SH-SY5Y (cell line): Measurements from ENCODE around the gene LCTL.

Experiments
- GATA2 ChIP-seq: IDR thresholded peaks from 2 replicates; pipeline ENCODE4 v1.6.1; 2011; ENCODE audit warnings: mild to moderate bottlenecking, low read depth, low read length
- GATA3 ChIP-seq: IDR thresholded peaks from 2 replicates; pipeline ENCODE4 v1.6.1; 2011; ENCODE audit warnings: low read depth, mild to moderate bottlenecking, low read length, moderate library complexity

The LCTL gene, protein sequence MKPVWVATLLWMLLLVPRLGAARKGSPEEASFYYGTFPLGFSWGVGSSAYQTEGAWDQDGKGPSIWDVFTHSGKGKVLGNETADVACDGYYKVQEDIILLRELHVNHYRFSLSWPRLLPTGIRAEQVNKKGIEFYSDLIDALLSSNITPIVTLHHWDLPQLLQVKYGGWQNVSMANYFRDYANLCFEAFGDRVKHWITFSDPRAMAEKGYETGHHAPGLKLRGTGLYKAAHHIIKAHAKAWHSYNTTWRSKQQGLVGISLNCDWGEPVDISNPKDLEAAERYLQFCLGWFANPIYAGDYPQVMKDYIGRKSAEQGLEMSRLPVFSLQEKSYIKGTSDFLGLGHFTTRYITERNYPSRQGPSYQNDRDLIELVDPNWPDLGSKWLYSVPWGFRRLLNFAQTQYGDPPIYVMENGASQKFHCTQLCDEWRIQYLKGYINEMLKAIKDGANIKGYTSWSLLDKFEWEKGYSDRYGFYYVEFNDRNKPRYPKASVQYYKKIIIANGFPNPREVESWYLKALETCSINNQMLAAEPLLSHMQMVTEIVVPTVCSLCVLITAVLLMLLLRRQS

DNA sequence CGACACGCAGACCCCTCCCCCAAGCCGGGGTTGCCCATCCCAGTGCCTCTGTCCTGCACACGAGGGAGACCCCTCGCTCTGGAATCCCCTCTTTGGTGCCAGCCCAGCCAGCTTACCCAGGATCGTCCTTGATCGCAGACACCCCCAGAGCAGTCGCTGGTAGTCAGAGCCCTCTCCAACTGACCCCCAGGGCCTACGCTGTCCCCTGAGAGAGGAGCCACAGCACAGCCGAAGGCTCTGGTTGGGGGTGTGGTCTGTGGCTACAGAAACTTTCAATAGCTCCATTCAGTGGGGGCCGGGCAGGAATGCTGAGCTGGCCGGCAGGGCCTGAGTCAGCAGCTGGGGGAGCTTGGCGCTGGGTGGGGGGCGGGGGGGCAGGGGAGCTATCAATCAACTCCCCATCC is at the start of gene LCTL:
LCTL (minus strand) TSS at position 258 of the 404 bp plus-strand sequence. CDS start 633 bp downstream, outside the sequence.
- no peak for TF ChIP-seq GATA3
- TF ChIP-seq GATA2 = no peak

DNA sequence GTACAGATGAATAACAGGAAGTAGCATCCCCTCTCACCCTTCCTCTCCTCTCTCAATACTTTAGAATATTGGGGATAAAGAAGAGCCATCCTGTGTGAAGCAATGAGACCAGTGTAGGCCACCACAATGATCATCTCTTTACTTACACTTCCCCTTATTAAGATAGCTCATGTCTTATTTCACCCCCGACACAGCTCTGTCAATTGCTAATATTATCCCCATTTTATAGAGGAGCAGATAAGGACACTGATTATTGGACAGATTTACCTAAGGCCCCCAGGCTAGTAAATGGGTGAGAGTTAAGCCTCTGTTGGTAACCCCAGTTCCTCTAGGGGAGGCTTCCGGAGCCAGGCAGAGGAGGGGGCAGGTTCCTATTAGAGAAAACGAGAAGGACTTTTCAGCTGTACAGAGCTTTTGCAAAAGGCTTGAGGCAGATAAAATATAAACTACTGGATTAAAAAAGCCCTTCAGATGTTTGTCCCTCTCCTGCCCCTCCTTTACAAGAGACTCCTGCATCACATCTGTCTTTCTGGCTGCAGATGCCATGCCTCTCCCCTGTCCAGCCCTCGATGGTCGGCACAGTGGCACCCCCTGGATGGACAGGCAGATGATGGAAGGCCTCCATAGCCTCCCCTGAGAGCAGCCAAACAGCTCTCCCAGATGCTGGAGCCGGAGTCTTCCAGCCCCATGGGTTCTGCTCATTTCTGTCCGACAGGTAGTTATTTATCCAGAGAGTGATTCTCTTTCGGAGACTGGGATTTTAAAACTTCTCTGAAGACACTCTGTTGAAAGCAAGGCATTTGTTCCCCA is 49.4 kb upstream of the LCTL start:
- no peak for TF ChIP-seq GATA3
- no peak for TF ChIP-seq GATA2

DNA sequence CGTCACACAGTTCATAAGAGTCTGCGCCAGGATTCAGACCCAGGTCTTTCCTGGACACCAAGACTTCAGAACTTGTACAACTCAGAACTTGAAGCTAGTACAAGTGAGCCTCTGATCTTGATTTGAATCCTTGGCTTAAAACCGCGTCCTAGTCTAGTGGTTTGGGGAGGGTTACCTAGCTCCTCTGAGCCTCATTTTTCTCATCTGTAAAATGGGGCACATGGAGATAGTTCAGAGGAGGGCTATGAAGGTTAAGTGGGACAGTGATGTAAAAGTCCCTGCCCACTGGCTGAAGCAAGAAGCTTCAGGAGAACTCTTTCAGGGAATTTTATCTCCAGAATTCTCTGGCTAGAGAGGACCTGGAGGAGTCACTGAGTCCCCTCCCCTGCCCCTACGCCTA is 48.7 kb upstream of the LCTL start:
- TF ChIP-seq GATA2 = no peak
- no peak for TF ChIP-seq GATA3

DNA sequence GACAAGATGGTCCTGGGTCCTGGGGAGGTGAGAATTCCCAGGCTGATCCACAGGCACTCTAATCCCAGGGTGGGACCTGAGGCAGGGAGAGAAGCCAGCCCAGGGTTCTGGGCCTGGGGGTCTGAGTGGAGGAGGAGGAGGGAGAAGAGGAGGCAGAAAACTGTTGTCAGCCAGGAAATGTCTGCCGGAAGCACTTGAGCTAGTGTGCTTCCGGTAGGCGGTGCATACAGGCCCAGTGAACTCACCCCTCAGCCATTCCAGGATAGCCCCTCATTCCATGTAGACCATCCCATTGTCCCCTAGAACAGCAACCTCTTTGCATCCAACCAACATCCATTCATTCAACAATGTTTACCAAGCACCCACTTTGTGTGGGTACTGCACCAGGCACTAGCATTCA is 47.9 kb upstream of the LCTL start:
- TF ChIP-seq GATA3 (no peak), GATA2 (no peak)

DNA sequence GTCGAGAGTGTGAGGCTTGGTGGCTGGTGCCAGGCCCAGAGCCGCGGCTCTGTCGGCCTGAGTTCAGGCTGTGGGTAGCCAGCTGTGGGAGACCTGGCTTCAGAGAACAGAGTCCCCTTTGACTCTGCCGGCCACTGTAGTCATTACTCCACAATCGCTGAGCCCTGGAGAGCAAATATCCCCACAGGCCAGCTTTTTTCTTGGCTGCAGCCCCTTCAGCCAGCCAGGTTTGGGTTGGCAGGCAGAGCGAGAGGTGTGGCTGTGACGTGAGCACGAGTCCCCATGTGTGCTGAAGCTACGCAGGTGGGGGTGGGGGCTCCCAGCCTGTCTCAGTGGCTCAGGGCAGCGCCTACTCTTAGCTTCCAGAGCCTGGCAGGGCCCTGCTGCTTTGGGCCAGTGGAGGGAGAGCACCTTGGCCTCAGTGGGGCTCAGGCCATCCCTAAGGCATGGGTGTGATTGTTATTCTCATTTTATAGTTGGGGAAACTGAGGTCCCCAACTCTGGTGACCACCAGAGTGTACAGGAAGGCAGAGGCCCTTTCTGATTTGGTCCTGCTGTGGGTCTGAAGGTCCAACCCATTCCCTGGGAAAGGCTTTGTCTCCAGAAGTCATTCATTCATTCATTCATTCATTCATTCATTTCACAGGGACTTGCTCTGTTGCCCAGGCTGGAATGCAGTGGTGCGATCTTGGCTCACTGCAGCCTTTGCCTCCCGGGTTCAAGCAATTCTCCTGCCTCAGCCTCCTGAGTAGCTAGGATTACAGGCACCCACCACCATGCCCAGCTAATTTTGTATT is 45.7 kb upstream of the LCTL start:
- TF ChIP-seq GATA2 = no peak
- no peak for TF ChIP-seq GATA3

DNA sequence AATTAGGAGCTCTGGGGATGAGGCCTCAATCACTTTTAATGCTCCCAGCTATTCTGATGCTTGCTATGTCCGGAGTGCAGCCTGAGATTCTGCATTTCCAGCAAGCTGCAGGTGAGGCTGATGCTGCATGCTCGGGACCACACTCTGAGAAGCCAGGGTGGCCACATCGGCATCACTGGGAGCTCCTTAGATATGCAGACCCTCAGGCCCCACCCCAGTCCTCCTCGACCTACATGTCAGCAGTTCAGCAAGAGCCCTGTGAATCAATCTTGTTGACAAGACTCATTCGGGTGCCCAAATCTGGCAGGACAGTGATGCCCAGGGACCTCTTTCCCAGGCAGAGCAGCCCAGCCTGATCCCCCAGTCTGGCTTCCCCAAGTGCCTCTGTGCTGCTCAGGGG is 44.1 kb upstream of the LCTL start:
- TF ChIP-seq GATA2 (no peak), GATA3 (no peak)

DNA sequence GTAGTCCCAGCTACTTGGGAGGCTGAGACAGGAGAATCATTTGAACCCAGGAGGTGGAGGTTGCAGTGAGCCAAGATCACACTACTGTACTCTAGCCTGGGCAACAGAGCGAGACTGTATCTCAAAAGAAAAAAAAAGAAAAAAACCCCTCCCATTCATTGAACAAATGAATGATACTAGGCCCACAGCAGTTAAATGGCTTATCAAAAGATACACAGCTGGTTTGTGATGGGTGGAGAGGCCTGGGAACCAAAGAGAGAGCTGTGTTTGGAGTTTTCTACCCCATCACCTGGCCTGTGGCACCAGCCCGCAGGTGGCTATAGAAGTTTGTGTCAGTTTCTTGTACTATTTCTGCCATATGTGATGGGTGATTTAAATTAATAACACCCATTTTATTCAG is 43.1 kb upstream of the LCTL start:
- TF ChIP-seq GATA3 (no peak), GATA2 (no peak)

DNA sequence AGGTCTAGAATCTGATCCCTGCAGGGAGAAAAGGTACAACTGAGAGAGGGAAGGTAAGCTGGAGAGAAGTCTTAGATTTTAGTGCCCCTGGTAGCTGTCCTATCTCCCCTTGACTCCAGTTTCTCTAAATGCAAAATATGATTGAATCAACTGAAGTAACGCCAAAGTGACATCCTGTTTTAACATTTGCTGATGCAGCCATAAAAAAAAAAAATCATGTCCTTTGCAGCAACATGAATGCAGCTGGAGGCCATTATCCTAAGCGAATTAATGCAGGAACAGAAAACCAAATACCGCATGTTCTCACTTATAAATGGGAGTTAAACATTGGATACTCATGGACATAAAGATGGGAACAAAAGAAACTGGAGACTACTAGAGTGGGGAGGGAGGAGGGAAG is 42.4 kb upstream of the LCTL start:
- TF ChIP-seq GATA3 (no peak), GATA2 (no peak)

DNA sequence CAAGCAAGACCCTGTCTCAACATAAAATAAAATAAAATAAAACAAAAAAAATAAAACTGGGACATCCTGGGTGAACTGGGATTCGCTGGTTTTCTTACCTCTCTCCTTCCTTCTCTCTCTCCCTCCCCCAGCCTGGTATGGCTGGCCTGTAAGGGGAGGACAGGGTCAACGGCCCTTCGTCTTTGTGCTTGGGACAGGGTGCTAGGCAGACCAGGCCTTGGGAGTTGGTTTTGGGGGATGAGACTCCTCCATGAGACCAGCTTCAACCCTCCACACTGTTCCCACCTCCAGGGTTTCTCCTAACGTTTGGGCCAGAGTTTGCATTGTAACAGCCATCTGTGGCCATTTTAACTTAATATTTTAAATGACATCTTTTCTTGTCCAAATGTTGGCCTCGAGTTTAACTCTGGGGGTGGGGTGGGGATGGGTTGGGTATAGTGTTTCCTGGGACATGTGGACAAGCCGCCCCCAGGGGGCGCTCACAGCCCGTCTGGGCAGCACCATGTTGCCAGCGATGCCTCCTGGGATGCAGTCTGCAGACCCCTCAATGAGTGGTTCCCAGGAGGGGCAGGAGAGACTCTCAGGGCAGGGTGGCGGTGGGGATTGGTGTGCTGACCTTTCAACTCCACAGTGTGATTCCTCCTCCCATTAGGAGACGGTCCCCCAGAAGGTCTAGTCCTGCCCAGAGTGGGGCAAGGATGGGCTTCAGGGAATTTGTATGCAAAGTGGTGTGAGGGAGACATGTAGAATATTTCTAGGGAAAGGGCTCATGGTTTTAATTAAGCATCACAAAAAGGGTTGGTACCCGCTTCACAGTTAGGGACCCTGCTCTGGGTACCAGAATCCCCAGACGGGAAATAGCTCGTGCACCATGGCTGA is 37.7 kb upstream of the LCTL start:
- TF ChIP-seq GATA2 = no peak
- TF ChIP-seq GATA3 = no peak

DNA sequence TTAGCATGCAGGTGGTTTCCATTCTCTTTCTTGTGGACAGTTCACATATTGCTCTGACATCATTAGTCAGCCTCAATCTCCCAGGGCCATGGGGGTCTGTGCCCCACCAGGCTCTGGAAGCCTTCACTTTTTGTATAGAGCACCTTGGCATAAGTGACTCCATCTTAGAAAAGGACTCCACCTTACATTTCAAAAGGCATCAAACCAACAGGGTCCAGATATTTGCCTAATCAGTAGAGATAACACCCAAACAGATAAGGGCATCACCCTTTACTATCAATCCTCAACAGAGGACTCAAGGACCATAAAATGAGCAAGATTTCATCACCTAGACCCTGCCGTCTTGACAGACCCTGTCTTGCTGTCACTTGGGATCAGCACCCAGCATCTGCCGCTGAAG is 35.7 kb upstream of the LCTL start:
- TF ChIP-seq GATA3 (no peak), GATA2 (no peak)

DNA sequence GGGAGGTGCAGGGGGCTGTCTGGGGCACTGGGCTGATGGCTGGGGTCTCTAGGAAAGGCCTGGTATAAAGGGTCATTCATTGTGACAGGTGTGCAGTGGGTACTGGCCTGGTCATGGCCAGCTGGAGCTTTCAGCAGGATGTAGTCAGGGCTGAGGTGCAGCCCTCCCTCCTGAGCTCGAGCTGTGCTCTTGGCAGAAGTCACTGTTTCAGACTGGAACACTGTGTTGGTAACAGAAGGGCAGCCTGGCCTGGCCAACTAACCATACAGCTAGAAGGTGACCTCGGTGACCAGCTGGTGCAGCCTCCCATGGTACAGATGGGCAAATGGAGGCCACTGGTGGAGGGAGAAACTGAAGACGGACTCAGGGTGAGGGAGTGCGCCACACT is 34.4 kb upstream of the LCTL start:
- TF ChIP-seq GATA2 (no peak), GATA3 (no peak)

DNA sequence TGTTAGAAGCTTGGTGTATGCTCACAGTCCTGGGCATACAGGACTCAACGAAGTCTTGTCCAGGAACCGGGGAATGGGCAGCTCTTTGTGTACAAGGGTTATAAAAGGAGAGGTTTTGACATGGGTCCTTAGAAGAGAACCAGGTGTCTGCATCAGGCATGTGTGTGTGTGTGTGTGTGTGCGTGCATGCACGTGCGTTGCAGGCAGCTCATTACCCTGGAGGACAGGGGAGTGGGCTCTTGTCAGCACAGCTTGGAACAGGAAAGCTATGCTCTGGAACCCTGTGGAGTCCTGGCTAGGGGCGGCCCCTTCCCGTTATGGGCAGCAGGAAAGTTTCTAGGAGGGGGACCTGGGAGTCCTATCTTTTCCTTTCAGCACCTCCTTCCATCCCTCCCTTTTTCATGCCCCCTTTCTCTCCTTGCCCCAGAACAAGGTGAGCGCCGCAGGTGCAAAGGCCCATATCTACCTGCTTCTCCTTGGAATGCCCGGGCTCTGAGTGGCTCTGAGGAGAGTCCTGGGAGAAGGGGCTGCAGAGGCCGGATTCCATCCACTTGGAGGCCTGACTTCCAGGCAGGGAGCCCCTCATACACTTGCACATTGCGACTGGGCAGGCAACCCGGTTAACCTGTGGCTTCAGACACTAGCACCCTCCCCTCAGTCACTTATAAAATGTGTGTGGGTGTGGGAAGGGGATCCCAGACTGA is 33.9 kb upstream of the LCTL start:
- no peak for TF ChIP-seq GATA2

DNA sequence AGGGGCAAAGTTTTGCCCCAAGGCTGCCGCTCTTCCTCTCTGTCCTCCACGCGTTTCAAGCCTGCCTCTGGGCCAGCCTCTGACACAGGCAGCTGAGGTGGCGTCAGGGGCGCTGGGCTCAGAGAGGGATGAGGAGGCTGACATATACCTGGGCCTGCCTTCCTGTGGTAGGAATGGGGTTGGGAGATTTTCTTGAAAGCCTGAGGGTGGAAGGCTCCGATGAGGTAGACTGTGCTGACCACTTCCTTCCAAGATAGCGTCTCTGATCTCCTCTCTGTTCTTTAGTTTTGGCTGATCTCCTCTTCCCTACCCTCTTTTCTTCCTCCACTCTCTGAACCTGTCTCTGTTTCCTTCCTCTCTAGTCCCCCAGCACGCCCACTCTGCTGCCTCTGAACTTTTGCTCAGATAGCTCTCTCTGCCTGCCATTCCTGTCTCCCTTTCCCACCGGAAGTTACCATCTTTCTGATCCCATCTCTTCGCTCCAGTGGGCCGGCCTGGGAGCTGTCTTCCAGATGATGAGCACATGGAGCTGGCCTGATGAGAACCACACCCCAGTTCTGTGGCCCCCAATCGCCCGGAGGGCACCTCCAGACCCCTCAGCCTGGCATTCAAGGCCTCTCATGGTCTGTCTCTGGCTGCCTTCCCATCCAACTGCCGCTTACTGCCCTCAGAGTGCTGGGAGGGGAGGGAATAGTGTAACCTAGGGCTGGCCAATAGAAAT is 32.5 kb upstream of the LCTL start:
- no peak for TF ChIP-seq GATA2
- TF ChIP-seq GATA3 = no peak
